Mononuclear cell (primary cell): ENCODE measurements around the gene PMM1. TPM values are rescaled to one million over a fixed set of nuclear protein-coding genes. Genes with fewer than 3 reads are reported as not detected.
"Not testable (repeated sequence)": the region's sequence is repeated elsewhere in the genome, so short reads cannot be mapped to it uniquely, and the experiment has no call there.

Experiments used
- H3K27me3 ChIP-seq: 2 replicates; pipeline ENCODE4 v1.6.0; 2011; ENCODE audit warnings: low read length, control low read depth; ENCODE audit not compliant: insufficient read depth
- H3K4me1 ChIP-seq: 2 replicates; pipeline ENCODE4 v1.5.1; 2011; ENCODE audit warnings: mild to moderate bottlenecking, low read length, control low read depth; ENCODE audit not compliant: insufficient read depth
- H3K4me3 ChIP-seq: 2 replicates; pipeline ENCODE4 v1.5.1; 2011; ENCODE audit warnings: mild to moderate bottlenecking, low read length, moderate library complexity
- H3K9me3 ChIP-seq: 2 replicates; pipeline ENCODE4 v1.5.1; 2011; ENCODE audit warnings: low read depth, mild to moderate bottlenecking, control low read depth, low read length
- total RNA-seq: library from RNA; depleted of rRNA; stranded (reverse); fragments of >200 nt; gene quantifications from one replicate; pipeline ENCODE4 v1.2.3, GENCODE V29; 2012

PMM1 gene
- total RNA-seq: 7.1 TPM

DNA sequence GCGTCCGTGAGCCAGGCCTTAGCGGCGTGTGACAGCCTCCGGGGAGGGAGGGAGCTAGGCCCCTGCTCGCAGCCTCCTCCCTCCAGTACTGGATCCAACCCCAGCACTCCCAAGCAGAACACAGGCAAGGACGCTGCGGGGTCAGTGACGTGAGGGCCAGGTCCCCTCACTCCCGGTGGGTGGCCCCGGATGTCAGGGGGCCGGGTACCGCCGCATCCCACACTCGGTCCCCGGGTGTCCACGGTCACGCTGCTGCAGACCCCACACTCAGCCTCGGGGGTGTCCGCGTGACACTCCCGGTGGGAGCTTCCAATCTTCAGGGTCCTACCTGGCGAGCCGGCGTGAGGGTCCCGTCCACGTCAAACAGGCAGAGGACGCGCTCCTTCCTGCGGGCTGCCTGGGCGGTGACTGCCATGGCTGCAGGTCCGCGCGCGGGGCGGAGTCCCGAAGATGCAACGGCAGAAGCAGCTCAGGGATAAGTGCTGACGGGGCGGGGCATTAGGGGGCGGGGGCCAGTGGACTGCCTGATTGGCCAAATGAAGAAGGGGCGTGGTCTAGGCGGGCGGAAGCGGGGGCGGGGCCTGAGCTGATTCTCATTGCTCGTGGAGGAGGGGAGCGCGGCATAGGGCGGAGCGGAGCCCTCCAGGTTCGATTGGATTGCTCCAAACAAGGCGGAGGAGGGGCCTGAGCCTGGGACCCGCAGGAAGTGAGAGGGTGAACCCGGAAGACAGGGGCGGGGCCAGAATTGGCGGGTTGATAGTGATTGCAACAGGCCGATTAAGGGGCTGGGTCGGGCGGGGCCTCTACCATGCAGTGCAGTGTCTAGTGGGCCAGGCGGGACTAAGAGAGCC lies at the start of gene PMM1:
Gene PMM1 (minus strand): TSS at position 450 of the 851 bp plus-strand sequence. CDS start 35 bp downstream, at position 415.
- Histone ChIP-seq H3K4me3 (peak within 1 kb of the TSS; percentile 67), H3K9me3 (no peaks in the 10 kb centered on the region), H3K27me3 (no peaks in the 10 kb centered on the region), H3K4me1 (peaks cover 20% of the 10 kb centered on the region)

GRCh38 chr22:41638748-41639147 lies 49.1 kb upstream of the PMM1 start:
- Histone ChIP-seq H3K27me3 (no peaks in the 10 kb centered on the region), H3K4me3 (no peak overlapping the region), H3K9me3 (no peaks in the 10 kb centered on the region), H3K4me1 (no peaks in the 10 kb centered on the region)

DNA sequence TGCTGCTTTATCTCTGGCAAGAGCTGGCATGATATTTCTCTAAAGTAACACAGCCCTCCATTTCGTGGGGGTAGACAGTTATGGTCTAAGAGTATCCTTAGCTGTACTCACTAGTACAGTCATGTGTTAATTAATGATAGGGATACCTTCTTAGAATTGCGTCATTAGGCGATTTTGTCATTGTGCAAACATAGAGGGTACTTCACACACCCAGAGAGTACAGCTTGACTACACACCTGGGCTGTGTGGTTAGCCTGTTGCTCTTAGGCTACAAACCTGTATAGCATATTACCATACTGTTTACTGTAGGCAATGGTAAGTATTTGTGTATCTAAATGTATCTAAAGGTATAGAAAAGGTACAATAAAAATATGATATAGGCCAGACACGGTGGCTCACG lies 48.5 kb upstream of the PMM1 start:
- Histone ChIP-seq H3K4me3 (no peak overlapping the region), H3K4me1 (no peaks in the 10 kb centered on the region), H3K27me3 (no peaks in the 10 kb centered on the region), H3K9me3 (no peaks in the 10 kb centered on the region)

- H3K4me1 ChIP-seq, H3K9me3 ChIP-seq, H3K4me3 ChIP-seq, H3K27me3 ChIP-seq: not testable (repeated sequence)
These were observed 48.0 kb upstream of the PMM1 start for GRCh38 chr22:41637623-41638022.

GRCh38 chr22:41636467-41636866 lies 46.8 kb upstream of the PMM1 start:
- no peaks in the 10 kb centered on the region for H3K27me3 ChIP-seq
- no peak overlapping the region for H3K4me3 ChIP-seq

GRCh38 chr22:41634610-41635009 lies 45.0 kb upstream of the PMM1 start:
- not testable (repeated sequence) for H3K4me1 ChIP-seq, H3K27me3 ChIP-seq

More at GRCh38 chr22:41636467-41636866, 46.8 kb upstream of the PMM1 start:
- no peaks in the 10 kb centered on the region for H3K4me1 ChIP-seq
- H3K9me3 ChIP-seq: no peaks in the 10 kb centered on the region

DNA sequence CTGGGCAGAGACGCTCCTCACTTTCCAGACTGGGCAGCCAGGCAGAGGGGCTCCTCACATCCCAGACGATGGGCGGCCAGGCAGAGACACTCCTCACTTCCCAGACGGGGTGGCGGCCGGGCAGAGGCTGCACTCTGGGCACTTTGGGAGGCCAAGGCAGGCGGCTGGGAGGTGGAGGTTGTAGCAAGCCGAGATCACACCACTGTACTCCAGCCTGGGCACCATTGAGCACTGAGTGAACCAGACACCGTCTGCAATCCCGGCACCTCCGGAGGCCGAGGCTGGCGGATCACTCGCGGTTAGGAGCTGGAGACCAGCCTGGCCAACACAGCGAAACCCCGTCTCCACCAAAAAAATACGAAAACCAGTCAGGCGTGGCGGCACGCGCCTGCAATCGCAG lies 42.0 kb upstream of the PMM1 start:
- H3K4me1 ChIP-seq, H3K4me3 ChIP-seq, H3K9me3 ChIP-seq, H3K27me3 ChIP-seq: not testable (repeated sequence)

More at GRCh38 chr22:41634610-41635009, 45.0 kb upstream of the PMM1 start:
- H3K4me3 ChIP-seq, H3K9me3 ChIP-seq: not testable (repeated sequence)

GRCh38 chr22:41631115-41631514 lies 41.5 kb upstream of the PMM1 start:
- H3K4me1 ChIP-seq, H3K4me3 ChIP-seq, H3K27me3 ChIP-seq, H3K9me3 ChIP-seq: not testable (repeated sequence)

DNA sequence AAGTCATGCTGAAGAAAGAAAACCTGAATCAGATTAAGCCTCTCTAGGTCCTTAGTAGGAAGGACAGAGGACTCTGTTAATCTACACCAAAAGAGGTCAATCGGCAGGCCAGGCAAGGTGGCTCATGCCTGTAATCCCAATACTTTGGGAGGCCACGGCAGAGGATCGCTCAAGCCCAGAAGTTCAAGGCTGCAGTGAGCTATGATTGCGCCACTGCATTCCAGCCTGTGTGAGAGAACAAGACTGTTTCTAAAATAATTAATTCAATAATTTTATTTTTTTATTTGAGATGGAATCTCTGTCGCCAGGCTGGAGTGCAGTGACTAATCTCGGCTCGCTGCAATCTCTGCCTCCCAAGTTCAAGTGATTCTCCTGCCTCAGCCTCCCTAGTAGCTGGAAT lies 35.9 kb upstream of the PMM1 start:
- Histone ChIP-seq H3K4me1 (peaks cover 13% of the 10 kb centered on the region), H3K27me3 (no peaks in the 10 kb centered on the region), H3K4me3 (no peak overlapping the region), H3K9me3 (no peaks in the 10 kb centered on the region)

DNA sequence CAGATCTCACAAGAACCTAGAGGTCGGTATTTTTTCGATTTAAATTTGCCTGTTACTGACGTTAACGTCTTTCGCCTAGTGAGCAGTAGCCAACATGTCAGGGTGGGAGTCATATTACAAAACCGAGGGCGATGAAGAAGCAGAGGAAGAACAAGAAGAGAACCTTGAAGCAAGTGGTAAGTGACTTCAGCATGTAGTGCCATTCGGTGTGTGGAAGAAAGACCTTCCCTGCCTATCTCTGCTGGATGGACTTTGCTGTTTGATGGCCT lies 32.2 kb upstream of the PMM1 start:
- peak overlapping the region; percentile 83 for H3K4me3 ChIP-seq
- H3K9me3 ChIP-seq: no peaks in the 10 kb centered on the region
- peaks cover 43% of the 10 kb centered on the region for H3K4me1 ChIP-seq
- no peaks in the 10 kb centered on the region for H3K27me3 ChIP-seq

GRCh38 chr22:41621099-41621910 lies 31.7 kb upstream of the PMM1 start, which contains the start of gene XRCC6:
Gene XRCC6, plus strand, starts transcription at chr22:41621295. Its CDS starts 710 bp downstream, at chr22:41622005.
- Histone ChIP-seq H3K4me3 (peak within 1 kb of the TSS; percentile 83), H3K27me3 (no peaks in the 10 kb centered on the region), H3K4me1 (peaks cover 43% of the 10 kb centered on the region), H3K9me3 (no peaks in the 10 kb centered on the region)

- peaks cover 43% of the 10 kb centered on the region for H3K4me1 ChIP-seq
- H3K4me3 ChIP-seq: peak within 1 kb of the TSS; percentile 83
- no peaks in the 10 kb centered on the region for H3K9me3 ChIP-seq
- no peaks in the 10 kb centered on the region for H3K27me3 ChIP-seq
These were observed 31.0 kb upstream of the PMM1 start, which contains the start of gene DESI1 for GRCh38 chr22:41620589-41621098. Gene DESI1, minus strand, starts transcription at chr22:41621043. Its CDS starts 204 bp downstream, at chr22:41620839.

DNA sequence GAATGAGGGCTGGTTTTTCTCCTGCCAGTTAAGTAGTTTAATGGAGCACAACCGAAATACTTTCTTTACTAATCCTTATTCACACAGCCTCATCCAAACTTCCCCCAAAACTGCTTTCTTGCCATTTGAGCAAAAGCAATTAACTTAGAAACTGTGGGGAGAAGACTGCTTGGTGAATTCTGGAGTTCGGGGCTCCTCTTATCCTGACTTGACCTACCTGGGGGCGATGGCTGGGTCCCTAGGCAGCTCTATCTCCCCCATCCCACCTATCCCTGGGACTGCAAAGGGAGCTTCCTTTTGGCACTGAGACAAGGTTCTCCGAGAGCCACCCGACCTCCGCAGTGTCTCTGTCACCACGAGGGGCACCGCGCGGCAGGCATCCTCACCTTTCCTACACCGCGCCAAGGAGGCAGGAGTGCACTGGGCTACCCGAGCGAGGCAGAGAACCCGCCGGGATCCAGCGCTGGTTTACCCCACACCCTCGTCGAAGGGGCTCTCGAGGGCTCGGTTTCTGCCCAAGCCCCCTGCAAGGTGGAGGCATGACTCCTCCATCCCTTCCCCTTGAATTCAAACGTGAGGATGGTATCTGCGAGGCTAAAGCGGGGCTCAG lies 30.4 kb upstream of the PMM1 start:
- H3K27me3 ChIP-seq: no peaks in the 10 kb centered on the region
- H3K4me1 ChIP-seq: peaks cover 43% of the 10 kb centered on the region
- no peaks in the 10 kb centered on the region for H3K9me3 ChIP-seq
- peak overlapping the region; percentile 83 for H3K4me3 ChIP-seq

- H3K4me1 ChIP-seq: peaks cover 9% of the 10 kb centered on the region
- no peaks in the 10 kb centered on the region for H3K9me3 ChIP-seq
- H3K4me3 ChIP-seq: no peak overlapping the region
- no peaks in the 10 kb centered on the region for H3K27me3 ChIP-seq
These were observed 23.8 kb upstream of the PMM1 start for GRCh38 chr22:41613456-41613855.
